ENCODE measurements around the gene B4GAT1.
"Not testable (repeated sequence)": the region's sequence is repeated elsewhere in the genome, so short reads cannot be mapped to it uniquely, and the experiment has no call there.

B4GAT1 gene

DNA sequence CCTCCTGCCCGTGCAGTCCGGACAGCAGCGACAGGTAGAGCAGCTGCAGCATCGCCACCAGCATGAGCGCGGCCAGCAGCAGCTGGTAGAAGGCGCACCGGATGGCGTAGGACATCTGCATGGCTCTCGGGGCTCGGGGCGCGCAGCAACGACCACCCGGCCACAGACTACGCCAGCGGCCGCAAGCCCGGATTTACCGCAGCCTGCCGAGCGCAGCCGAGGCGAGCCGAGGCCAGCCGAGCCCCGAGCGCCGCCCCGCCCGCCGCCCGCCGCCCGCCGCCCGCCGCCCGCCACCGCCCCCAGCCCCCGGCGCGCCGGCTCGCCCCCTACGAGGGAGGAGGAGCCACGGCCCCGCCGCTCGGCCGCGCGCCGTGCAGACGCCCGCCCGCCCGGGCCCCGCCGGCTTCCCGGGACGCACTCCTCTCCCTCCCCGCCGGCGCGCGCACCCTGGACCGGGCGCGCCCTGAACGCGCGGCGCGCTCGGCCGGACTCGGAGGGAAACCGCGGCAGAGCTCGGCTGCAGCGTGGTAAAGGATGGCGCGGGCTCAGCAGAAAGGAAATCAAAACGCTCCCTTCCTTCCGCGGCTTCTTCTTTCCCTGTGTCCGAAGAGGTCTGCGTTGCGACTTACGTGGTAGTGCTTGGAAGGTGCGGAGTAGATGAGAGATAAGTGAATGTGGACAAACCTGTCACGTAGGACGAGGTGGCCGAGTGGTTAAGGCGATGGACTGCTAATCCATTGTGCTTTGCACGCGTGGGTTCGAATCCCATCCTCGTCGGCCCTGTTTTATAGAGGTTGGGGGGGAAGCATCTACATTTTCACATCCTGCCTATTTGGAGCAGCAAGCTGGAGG is at the start of gene B4GAT1:
TSS of gene B4GAT1 (minus strand) at position 205 of the 852 bp plus-strand sequence. CDS start at position 121, 84 bp downstream.
- peak; percentile 91 for DNase-seq

DNA sequence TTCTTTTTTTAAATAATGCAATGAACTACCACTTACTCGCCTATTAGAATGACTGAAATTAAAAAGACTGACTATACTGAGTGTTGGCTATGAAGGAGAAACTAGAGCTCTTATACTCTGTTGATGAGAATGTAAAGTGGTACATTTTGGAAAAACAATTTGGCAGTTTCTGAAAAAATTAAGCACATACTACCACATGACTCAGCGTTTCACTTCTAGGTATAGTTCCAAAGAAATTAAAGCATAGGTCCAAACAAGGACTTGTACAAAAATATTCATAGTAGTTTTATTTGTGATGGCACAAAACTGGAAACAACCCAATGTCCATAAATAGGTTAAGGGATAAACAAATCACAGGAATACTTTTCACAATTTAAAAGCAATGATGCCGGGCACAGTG is 46.5 kb upstream of the B4GAT1 start:
- DNase-seq, result no peak

DNA sequence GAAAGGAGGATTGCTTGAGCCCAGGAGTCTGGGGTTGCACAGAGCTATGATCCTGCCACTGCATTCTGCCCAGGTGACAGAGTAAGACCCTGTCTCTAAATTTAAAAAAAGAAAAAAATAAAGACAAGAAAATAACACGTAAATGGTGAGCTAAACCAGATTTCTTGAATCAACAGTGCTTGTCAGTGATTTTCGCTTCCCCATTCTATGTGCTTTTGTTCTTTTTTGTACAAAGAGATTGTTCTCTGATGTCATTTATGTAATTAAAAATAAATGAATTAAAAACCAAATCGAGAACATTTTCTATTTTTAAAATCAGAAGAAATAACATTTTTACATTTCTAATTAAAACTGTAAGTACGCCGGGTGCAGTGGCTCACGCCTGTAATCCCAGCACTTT is 43.9 kb upstream of the B4GAT1 start:
- DNase-seq, result no peak

DNA sequence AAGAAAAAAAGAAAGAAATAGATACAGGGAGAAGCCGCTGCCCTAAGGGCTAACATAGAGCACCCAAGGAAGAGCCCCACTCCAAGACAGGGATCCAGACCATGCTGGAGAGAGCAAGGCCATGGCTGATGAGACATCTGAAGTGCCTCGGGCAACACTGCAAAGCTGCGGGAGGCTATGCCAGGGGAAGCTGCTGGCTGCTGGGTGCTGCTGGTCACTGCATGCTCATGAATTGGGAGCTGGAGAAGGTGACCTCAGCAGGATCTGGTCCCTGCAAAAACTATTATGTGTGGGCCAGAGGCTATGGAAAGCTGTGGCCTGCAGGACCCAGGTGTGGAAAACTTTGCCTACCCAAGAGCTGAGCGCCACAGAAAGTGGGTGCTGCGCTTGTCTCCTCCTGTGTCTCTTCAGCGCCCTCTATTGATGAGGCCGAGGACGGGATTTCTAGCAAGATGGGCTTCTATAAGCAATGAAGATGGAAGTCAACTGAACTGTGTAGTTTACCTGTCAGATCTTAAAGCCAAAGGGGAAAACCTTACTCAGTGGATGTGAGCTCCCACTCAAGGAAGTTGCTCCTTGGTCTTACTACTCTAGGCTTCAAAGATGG is 41.5 kb upstream of the B4GAT1 start:
- peak; percentile 83 for DNase-seq

DNA sequence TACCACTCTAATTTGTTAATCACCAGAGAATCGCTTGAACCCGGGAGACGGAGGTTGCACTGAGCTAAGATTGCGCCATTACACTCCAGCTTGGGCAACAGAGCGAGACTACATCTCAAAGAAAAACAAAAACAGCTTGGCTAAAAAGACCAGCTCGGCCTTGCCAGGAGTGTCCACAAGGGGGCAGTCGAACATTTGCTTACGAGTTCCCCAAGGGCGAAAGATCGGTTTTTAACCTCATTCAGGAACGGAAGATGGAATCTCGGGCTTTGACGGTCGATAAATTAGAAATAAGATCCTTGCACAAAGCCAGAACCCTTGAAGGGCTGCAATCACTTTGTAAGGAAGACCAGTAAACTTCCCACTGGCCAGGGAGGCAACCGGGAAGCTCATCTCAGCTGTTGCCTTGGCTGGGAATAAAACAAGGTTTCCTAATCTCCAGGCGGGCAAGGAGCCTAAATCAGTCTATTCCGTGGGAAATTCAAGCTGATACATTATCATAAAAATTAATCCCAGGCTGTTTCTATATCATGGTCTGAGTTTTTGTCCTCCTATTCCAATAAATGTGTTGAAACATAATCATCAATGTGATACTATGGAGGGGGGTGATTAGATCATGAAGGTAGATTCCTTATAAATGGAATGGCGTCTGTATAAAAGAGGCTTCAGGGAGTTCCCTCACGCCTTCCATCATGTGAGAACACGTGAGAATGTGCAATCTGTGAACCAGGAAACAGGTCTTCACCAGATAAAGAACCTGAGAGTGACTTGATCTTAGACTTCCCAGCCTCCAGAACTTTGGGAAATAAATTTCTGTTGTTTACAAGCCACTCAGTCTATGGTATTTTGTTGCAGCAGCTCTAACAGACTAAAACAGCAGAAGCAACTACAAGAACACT is 39.0 kb upstream of the B4GAT1 start:
- peak; percentile 95 for DNase-seq

DNA sequence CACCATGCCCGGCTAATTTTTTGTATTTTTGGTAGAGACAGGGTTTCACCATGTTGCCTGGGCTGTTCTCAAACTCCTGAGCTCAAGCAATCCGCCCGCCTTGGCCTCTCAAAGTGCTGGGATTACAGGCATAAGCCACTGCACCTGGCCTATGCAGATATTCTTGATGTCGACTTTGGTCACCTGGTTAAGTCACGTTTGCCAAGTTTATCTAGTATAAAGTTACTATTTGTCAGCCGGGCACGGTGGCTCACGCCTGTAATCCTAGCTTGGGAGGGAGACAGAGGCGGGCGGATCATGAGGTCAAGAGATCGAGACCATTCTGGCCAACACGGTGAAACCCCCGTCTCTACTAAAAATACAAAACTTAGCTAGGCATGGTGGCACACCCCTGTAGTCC is 36.9 kb upstream of the B4GAT1 start:
- not testable (repeated sequence) for DNase-seq

DNA sequence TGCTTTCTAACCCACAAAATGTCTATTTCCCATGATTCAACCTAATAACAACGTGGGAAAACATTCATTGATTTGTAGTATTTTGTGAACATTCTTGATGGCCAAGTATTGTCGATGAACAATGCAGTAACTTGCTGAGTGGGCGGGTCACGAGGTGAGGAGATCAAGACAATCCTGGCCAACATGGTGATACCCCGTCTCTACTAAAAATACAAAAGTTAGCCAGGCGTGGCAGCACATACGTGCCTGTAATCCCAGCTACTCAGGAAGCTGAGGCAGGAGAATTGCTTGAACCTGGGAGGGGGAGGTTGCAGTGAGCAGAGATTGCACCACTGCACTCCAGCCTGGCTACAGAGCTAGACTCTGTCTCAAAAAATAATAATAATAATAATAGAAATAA is 32.8 kb upstream of the B4GAT1 start:
- DNase-seq, result not testable (repeated sequence)

DNA sequence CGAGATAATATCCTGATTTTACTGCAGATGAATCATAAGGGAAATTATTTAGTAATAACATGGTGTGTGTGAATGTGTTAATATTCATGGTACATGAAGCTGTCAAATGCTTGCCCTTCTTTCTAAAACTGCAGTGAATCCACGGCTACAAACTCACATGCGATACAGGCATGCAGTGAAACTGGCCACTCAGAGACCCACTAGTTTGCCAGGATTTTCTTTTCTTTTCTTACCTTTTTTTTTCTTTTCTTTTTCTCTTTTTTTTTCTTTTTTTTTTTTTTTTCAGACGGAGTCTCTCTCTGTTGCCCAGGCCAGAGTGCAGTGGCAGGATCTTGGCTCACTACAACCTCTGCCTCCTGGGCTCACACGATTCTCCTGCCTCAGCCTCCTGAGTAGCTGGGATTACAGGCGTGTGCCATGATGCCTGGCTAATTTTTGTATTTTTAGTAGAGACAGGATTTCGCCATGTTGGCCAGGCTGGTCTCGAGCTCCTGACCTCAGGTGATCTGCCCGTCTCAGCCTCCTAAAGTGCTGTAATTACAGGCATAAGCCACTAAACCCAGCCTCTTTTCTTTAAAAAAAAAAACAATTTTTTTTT is 26.4 kb upstream of the B4GAT1 start:
- not testable (repeated sequence) for DNase-seq

DNA sequence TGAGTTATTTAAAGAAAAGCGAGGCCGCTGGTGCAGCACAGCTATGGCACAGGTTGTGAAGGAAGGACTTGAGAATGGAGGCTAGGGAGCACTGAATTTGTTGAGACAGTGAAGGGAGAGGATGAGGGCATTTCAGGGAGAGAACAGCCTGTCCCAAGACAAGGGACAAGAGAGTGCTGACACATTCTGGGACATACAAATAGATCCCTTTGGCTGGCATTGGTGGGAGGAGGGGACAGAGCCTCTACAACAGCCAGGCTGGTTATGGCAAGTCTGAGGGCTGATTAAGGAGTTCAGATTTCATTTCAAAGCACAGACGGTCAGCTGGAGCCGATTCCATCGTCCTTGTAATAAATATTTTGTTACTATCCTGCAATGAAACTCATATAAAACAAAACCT is 25.8 kb upstream of the B4GAT1 start:
- DNase-seq, result no peak

DNA sequence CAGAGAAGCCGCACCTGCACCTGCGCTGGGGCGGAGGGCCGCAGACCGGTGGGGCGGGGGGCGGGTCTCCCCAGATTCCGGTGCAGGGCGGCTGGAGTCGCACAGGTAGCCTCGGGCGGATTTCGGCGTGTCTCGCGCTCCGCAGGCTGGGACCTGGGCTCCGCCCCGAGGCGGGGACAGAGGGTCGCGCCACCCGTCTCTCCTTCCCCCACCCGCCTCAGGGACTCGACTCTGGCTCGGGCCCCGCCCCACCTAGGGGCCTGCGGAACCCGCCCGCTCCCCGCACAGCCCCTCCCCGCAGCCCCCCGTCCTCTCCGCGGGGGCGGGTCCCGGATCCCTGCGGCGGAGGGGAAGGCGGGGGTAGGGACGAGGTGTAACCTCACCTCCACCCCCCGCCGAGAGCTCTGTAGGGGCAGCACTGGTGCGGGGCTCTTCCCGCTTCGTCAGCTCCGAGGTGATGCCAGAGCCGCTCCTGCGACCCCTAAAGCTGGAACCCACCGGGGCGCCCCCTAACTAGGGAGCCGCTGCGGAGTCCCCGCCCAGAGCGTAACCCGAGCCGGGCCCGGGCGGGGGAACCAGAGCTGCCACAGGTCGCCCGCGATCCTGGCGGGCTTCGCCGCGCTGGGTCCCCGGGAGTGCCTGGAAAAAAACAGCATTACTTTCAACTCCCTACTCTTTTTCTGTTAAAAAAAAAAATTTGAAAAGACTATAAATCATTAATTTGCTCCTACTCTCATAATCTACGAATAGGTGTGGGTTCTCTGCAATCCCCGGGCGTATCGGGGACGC is 24.4 kb upstream of the B4GAT1 start, which contains the start of gene SLC29A2:
TSS of gene SLC29A2 (minus strand) at position 134 of the 789 bp plus-strand sequence. CDS start 169 bp downstream, outside the sequence.
- DNase-seq, result peak; percentile 86

DNA sequence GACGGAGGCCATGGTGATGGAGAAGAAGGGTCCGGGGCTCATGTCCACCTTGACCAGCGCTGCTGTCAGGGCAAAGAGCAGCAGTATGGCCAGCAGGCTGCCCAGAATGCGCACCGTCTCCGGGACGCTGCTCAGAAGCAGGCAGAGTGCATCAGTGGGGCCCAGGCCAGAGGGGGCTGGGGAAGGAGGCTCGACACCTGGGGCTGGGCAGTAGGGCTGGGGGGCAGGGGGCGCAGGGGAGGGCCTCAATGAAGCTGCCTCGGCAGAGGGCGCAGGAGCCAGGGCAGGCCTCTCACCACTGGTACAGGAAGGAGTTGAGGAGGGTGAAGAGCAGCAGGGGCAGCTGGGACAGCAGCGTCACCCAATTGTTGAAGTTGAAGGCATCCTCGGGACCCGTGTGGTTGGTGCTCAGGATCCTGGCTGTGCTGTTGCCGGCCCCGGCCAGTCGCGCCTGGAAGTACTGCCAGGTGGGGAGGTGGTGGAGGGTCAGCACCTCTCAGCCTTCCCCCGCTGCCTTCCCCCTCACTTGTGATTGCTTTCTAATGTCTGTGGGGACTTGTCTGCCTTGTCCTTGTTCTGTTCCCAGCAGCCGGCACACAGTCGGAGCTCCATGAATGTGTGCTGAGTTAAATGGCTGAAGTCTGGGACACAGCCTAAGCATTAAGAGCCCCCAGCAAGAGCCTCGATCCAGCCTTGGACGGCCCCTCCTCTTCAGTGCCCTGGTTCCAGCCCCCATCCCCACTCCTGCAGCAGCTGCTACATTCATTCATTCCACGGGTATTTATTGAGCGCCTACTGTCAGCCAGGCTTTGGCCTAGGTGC is 21.9 kb upstream of the B4GAT1 start:
- no peak for DNase-seq

DNA sequence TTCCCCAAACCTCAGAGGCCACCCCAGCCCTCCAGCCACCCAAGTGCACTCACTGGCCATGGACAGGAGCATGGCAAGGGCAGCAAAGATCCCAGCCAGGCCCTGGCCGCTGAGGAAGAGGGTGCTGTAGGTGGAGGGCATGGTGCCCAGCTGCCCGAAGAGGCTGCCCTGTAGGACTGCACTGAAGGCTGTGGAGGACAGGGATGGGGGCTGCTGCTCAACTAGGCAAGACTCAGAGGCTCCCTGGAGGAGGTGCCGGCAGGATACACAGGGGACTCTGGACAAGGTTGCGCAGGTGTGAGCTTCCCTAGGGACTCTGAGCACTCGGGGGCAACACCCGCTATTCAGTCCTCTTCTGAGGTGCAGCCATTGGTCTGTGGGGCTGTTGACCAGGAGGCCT is 21.1 kb upstream of the B4GAT1 start:
- no peak for DNase-seq

DNA sequence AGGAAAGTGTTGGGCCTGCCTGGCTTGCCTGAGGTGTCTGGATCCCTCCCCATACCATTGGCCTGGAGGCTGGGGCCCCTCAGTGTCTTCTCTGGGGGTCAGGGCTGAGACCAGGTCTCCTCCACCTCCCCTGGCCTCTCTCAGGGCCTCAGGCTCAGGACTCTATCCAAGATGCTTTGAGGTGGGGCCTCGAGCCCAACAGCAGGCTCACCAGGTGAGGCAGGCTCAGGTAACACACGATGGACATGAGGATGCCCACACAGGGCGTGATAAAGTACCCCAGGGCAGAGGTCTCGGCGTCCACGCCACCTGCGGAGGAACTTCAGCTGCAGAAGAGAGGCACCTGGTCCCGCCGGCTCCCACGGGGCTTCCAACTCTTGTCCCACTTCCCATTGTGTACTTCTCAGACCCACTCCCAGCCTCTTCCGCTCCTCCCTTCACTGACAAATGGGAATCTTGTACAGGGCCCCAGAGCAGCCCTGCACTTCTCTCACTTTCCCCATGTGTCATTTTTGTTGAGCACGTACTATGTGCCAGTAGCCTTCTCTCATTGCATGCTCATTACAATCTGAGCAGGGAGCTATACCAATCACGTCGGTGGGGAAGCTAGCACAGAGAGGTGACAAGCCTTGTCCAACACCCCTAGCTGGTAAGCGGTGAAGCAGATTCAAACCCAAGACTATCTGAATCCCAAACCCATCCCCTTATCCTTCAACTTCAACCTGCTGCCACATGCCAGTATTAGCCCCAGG is 20.3 kb upstream of the B4GAT1 start:
- DNase-seq, result no peak

DNA sequence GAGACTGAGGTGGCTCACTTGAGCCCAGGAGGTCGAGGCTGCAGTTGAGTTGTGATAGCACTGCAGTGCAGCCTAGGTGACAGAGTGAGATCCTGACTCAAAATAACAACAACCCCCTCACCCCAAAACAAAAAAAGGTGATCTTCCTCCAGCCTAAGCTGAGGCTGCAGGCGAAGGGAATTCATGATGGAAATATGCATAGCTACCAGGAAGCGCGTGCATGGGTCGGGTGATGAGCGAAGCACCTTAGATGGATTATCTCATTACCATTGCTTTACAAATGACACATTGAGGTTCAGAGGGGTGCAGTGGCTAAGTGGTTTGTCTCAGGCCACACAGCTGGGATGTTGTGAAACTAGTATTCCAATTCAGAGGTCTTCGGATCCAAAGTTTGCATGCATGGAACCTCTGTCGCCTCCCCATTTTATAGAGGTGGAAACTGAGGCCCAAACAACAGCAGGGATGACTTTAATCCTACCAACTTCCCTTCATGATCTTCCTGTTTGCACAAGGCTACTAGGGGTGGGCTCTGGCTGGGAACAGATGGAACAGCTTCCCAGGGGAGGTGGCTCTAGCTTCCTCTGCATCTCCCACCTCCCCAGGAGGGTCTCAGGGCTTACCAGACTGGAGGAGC is 19.5 kb upstream of the B4GAT1 start:
- DNase-seq, result no peak

DNA sequence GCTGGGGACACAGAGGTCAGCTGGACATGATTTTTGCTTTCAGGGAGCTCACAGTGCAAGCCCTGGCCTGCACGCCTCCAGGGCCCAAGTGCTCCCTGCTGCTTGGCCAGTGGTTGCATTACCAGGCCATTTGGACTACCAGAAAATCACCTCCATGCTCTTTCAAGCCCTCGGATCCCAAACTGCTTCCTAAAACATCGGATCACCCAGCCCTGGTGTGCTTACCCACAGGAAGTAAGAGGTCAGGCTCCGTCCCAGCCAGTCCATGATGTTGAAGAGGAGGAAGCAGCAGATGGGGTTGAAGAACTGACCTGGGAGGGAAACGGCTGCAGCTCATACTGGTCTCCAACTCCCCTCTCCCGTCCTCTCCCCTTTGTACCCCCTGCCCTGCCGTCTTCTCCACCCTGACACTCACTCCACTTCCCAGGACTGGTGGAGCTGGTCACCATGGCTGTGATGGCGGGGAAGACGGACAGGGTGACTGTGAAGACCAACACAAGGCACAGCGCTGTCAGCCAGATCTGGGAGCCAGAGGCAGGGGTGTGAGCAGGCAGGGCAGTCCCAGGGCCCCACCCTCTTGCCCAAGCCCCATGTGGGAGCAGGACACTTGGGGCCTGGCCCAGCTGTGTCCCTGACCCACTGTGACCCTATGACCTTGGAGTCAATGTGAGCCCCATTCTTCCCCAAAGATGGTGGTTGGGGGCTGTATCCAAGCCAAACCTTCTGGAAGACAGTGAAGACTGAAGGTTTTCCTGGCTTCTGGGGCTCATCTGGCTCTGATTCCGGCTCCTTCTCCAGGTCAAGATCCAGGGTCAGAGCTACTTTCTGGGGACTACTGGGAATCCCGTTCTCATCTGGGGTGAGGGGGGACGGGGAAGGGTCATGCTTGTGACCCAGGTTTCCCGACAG is 18.5 kb upstream of the B4GAT1 start:
- DNase-seq, result no peak

DNA sequence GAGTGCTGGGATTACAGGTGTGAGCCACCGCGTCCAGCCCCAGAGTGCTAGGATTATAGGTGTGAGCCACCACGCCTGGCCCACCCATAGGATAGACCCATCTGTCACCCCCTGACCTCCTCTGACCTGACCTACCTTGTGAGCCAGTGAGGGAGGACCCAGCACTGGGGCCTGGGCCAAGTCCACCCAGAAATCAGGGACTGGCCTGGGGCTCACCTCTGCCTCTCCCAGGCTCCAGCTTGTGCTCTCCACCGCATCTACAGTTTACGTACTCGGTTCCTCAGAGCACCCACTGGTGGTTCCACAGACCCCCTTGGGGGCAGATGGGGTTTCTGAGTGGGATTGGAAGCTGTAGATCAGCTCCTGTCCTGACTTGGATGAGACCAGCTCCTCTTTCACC is 17.7 kb upstream of the B4GAT1 start:
- no peak for DNase-seq

DNA sequence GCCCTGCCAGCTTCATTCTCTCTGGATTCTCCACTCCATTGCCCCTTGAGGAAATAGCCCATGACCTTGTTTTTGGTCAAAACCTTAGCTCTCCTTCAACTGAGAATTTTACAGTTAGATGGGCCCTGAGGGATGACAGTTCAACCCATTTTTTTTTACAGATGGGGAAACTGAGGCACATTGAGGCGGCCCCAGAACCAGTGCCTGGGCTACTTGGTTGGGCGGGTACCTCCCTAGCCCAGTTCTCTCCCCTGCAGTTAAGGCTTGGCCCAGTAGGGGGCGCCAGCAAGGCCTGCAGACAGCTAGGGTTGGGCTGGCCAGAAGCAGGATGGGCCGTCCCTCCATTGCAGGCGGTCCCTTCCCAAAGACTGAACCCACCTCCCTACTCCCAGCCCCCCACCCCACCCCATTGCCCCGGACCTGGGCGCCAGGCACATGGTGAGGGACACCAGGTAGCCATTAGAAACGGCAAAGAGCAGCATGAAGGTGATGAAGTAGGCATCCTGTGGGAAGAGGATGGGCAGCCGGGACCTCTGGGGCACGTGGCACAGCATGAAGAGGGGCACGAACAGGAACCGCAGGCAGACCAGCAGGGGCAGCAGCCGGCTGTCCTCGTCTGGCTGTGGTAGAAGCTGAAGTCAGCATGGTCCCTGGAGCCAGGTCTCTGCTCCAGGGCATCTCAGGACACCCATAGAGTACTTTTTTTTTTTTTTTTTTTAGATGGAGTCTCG is 16.5 kb upstream of the B4GAT1 start:
- peak; percentile 95 for DNase-seq

DNA sequence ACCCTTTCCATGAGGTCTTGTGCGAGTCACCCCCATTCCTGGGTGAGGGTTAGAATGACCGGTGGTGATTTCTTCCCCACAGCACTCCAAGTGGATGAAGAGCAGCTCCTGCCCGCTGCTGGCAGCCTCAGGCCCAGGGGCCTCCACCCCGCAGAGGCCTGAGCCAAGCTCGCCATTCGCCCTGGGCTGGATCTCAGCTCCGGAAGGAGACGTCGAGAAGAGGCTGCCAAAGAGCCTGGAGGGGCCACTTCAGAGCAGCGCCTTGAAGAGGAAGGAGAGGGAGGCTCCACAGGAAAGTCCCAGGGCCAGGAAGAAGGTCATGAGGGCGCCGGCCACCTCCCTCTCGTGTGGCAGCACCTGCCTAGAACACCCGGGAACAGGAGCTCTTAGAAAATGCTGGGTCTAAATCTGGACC is 15.8 kb upstream of the B4GAT1 start:
- no peak for DNase-seq
